Cerebellar nuclear complex (tissue), 1 donor: Measurements from ENCODE around the gene METTL8.
A peak's percentile ranks its signal among the peaks of the same experiment; 100 is the strongest.
"Not testable (repeated sequence)": the region's sequence is repeated elsewhere in the genome, so short reads cannot be mapped to it uniquely, and the experiment has no call there.

Experiments used
- DNase-seq, 2 experiments: peaks; one replicate each; lab custom pipeline; 2025; lab: John Stamatoyannopoulos, UW

METTL8 gene

DNA sequence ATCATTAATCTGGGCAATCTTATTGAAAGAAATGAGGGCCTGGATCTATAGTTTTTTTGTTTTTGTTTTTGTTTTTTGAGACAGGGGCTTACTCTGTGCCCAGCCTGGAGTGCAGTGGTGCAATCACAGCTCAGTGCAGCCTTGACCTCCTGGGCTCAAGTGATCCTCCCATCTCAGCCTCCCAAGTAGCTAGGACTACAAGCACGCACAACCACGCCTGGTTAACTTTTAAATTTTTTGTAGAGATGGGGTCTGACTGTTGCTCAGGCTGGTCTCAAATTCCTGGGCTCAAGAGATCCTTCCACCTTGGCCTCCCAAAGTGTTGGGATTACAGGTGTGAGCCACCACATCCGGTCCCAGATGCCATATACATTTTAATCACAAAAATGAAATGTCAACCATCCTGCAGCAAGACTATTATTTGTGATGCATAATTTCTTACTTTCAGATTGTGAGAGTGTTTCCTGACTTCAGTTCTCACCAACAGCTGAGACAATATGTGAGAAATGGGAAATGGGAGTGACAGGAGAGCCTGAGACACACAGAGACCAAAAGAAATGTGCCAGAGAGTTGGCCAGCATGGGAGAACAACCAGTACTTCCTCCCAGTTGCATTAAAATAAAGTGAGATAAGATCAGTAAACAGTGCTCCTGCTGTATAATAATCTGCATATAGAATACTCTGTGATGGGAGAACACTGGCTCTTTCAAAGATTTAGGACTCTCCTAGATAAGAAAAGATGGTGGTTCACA is 87.6 kb downstream of the METTL8 start:
- DNase-seq = no peak

DNA sequence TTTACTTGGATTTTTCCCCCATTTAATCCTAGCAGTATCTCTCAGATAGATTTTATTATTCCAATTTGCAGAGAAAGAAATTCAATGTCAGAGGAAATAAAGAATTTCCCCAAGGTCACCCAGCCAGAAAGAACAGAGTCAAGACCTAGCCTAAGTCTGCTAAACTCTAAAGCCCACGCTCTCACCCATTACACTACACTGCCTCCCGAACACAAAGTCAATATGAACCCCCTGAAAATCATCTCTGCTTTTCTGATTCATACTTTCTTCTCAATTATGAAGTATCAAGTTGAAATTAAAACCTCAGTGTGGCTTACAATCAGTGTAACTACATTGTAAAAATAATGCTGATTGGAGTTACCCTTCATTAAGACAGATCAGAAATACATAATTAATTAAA is 89.6 kb downstream of the METTL8 start:
- DNase-seq = no peak

DNA sequence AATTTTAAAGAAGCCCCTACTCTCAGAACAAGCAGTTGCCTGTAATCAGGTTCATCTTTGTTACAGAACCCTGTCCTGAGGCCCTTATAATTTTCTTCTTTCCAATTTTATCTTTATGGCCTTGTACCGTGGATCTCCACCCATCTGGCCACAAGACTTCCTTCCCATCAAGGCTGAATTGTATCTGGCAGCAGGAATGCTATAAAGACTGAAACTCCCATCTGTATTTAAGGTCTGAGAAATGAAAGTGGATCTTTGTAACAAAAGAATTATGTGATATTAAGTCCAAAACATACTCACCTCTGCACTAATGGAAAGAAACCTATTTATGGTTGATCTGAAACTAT is 91.8 kb downstream of the METTL8 start:
- no peak for DNase-seq

DNA sequence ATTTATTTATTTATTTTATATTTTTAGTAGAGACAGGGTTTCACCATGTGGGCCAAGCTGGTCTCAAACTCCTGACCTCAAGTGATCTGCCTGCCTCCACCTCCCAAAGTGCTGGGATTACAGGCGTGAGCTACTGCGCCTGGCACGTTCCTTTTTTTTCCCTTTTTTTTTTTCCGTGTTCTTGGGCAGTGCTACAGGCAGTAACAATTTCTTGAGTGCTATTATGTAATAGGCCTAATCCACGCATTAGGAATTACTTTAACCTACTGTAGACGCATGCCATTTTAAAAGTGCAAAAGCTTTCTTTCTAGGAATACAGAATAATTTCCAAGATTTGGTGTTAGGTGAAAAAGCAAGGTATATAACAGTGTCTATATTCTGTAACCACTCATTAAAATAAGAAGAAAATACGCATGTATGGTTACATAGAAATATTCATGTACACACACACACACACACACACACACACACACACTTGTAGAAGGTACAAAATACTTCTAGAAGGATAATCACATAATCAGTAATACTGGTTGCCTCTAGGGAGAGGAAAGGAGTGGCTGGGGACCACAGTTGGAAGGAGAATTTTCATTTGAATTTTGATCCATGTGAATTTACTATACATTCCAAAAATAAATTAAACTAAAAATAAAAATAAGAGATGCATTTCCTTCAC is 92.3 kb downstream of the METTL8 start:
- DNase-seq = no peak

DNA sequence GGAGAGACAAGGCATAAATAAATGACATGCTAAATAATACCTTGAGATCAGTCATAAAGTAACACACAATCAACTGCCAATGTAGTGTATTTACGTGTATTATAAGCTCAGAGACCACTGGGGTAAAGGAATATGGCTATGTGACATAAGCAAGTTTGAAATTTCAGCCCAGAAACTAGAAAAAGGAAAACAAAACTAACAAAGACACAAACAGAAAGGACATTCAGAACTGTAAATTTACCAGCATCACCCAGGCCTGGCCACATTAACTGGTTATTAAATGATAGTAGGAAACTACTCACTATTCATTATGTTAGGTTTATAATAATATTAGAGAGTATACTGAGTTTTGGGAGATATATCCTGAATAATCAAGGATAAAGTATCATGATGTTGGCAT is 98.8 kb downstream of the METTL8 start:
- DNase-seq = no peak

DNA sequence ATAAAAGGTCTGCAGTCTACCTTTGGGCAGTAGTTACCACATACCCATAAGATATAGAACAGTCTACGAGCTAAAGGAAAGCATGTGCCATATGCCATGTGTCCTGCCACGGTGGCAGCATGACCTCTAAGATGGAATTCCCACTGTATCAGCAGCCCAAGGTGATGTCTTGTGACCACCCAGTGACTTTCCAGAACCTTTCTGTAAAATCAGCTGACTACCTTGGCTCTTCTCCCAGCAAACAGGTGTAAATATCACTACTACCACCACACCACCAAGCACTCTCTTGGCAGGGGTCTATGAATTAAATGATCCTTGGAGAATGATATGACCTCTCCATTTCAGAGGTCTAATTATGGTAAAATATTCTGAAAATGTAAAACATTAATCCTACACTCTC is 99.6 kb downstream of the METTL8 start:
- DNase-seq = no peak

DNA sequence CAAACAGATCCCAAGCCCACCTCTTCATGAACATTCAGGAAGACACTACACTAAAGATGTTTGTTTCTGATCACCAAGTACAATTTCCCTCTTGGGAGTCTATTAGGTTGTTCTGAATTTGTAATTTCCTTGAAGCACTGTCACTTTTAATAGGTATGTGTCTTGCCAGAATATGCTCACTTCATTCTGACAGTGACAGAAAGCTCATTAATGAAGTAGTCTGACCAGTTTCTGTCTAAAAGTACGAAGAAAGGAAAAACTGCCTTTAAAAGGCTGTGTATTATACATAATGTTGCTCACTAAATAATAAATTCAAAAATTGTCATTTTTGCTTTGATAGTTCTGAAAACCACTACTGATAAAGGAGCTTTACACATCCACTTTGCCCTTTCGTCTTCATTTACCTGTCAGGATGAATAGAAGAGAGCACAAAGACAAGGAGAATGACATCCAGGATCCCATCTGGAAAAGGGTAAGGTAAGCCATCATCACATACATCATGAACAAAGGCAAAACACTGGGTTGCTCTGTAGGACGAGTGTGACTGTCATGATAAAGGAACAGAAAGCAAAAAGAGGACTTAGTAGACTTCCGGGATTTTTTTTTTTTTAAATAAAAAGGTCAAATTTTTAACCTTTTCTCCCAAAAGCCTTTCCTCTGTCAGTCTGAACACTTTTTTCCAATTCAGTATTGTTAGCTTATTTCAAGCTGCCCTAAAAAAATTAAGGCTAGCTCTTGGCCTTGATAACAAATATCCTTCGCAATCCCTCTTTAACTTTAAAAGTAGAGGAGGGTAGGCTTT is 103.4 kb downstream of the METTL8 start:
- DNase-seq = no peak

DNA sequence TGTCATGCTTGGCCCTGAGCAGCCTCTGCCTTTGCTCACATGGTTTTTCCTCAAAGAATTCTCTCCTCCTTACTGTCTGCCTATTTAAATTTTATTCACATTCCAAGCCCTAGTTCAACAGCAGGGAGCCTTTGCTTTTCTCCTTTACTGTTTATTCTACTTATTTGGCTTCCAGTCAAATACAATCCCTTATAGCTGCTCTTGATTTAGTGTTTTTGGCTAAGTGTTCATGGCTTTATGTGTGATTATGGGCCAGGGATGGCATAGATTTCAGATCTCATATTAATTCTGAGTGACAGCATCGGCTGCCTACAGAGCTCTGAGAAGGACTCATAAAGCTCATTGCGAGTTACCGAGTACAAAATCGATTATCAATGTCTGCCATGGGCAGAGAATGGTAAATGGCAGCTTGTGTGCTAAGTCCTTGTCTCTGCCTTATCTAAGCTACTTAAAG is 106.7 kb downstream of the METTL8 start:
- no peak for DNase-seq

DNA sequence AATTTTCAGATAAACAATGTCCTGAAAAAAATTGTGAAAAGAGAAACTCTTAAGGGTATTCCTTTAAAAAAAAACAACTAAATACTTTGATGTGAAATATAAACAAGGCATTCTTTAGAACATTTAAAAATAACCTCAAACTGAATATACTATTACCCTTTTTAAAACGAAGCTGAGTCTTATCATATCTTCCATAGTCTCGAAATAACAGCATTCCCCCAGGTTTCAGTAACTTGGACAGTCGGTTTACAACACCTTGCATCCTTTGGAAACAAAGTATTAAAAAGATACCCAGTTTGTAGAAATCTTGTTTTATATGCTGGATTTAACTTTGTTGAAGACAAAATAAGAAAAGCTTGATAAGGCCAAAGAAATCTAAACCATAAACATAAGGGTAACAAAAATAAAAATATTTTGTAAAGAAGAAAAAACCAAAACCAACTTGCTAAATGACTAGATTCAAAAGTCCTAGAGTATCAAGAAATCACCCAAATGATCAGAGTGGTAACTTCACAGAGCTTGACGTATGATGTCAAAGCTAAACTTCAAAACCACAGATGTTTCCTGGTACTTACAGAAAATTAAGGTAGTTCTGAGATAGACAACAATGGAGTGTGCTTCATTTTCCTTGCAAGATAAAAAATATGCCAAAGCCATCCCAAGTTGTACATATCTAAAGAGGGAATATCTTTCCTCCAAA is 107.8 kb downstream of the METTL8 start:
- DNase-seq = no peak

DNA sequence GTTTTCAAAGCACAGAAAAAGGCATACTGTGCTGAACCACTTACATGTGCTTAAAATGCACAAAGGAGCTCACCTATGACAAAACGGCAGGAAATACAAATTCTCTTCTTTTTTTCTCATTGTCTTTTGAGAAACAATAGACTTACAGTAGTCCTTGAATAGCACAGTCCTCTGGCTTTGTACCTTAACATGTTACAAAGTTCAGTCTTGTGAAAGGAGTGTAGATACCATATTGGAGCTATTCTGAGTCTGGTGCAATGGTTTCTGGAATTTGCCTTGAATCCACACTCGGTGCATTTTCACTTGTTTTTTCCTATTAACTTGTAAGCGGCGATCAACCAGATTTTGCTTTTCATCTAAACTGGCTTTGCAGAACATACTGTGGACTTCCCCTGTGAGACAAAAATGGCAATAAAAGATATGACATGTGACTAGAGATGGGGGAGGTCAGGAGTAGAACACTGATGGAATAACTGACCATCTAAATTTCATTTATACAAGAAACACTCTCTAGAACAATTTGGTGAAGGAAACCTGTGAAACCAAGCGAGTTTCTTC is 109.7 kb downstream of the METTL8 start:
- no peak for DNase-seq

DNA sequence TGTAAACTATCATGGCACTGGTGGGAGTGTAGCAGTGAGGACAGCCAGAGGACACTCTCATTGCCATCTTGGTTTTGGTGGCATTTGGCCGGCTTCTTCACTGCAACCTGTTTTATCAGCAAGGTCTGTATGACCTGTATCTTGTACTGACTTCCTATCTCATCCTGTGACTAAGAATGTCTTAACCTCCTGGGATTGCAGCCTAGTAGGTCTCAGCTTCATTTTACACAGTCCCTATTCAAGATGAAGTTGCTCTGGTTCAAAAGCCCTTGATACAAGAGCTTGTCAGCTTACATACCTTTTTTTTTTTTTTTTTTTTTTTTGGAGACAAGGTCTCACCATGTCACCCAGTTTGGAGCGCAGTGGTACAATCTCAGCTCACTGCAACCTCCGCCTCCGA is 110.9 kb downstream of the METTL8 start:
- DNase-seq = no peak

DNA sequence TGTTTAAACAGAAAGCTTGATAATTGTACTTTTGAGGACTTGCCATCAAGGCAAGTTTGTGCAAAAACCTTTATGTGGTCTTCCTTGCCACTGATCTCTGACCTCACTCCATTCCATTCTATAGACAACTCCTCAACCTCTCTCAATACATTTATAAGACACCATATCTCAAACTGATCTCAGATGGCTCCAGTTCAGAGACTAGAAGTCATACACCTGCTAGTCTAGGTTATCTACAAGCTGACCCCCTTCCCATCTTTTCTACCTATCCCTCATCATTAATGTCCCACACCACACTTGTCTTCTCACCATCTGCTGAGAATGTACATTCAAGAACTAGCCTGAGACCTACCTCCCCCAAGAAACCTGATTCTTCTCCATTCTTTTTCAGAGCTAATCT is 113.1 kb downstream of the METTL8 start:
- DNase-seq = no peak

DNA sequence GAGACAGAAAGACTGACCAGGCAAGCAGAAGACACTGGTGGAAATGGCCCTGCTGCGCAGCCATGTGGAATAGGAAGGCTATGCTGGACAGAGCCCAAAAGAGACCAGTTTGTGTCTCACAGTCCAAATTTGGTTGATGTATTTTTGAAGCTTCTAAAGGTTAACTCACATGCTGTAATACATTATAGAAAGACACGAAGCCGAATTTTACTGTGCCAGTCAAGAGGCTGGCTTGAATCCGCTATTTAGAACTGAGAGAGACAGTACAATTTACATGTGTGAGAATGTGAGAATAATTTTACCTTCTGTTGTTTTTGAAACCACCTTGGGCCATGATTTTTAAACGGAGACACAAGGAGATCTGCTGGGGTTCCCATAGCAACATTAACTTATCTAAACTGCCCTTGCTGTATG is 113.6 kb downstream of the METTL8 start:
- DNase-seq = peak; percentile 60 to 87

DNA sequence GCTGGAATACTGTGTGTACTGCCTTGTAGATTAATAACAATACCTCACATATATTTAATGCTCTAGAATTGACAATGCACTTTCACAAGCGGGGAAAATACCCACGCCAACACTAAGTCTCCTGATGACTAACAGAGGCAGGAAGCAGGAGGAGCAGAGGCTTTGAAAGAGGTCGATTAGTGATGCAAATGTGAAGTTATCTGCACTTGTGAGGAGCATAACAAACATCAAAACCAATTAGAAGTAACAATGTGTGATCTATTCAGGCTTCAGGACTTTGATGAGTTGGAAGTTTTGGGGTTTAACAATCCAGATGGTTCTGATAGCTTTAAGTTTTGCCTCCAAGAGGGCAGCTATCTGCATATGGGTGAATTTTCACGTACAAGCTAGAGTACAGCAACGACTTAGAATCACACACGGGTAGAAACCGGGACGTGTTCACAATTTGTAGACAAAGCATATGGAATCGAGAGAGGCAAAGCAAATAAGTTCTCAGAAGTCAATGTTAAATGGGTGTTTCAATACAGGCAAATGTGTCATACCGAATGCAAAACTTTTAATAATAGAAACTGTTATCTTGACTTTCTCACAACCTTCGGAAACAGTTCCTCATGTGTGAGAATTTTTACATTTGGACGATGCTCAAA is 114.5 kb downstream of the METTL8 start:
- DNase-seq = no peak

DNA sequence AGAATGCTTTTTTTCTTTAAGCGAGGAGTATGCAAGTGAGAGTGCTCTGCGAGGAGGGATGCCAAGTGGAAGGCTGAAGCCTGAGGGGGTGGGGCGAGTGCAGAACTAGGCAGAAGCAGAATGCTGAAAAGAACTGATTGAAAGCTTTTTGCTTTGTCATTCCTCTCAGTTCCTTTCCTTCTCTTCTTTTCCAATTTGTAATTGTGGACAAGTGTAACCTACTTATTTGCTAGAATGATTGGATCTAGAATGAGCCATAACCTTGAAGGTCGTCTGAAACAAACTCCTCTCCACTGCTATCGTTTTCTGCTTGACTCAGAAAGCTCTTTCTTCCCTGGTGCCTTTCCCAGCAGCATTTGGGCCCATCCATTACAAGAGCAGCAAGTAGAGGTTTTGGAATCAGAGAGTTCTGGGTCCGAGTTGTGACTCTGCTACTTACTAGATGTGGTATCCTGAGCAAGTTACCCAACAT is 115.3 kb downstream of the METTL8 start:
- DNase-seq = peak; percentile 32 to 39

DNA sequence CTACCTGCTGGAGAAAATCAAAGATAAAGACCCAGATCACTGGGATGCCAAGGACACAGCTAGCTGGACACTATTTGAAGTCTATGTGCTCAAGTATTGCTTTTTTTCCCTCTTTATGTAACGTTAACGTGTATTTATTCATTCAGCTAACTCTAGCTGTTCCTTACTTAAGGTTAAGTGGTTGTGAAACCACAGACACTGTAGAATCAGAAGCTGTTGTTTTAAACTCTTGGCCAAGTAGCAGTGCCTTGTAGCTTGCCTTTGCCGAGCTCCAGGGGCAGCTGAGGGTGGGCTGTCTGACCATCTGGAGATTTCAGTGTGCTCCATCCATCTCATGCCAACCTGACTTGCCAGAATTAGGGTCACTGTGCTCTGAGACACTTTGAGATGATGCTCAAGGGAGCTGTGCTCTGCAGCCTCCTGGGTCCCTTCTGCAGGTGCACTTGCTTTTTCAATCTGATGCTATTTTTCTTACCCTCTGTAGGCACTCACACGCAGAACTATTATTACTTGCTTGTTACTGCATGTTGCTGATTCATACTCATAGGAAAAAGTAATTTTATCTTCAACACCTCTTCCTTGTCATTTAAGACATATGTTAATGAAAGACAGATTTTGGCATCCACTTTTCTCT is 116.2 kb downstream of the METTL8 start:
- DNase-seq = peak in 1 of 2 experiments; percentile 33

DNA sequence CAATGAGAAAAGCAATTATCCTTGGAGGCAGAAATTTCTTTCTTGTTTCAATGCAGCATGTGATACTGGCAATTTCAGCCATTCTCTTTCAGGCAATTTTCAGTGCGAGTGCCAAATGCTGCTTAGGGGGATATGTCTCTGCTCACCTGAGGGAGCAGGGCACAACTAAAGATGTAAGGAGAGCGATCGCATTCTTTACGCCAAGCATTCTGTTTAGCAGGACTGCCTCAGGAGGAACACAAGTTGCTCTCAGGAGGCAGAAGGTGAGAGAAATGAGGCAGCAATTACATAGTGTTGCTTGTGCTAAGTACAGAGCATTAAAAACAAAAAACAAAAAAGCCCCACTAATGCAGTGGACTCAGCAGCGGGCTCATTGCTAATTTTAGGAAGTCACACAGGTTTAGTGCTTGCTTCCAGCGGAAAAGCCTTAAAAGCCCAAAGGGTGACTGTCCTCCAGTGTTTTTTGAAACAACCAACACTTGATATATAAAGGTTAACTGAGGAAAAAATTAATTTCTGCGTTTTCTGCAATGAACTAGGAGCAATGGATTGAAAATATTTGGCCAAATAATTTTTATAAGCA is 116.9 kb downstream of the METTL8 start:
- DNase-seq = peak in 1 of 2 experiments; percentile 34

DNA sequence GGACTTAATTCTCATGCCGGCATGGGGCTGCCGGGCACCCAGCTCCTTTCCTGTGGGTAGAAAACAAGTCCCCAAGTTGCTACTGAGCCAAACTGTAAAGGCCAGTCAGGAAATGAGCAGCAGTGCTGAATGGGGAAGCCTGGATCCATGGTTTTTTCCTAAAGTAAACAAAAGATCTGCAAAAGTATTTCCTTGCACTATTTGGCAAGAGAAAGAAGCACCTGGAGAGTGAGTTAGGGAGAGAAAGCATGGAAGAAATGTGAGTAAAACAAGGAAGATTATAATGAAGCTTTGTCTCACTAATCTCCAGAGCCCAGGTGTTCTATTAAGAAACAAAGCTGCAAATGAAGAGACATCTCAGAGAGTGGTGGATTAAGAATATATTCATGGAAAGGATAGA is 117.6 kb downstream of the METTL8 start:
- DNase-seq = peak in 1 of 2 experiments; percentile 34

DNA sequence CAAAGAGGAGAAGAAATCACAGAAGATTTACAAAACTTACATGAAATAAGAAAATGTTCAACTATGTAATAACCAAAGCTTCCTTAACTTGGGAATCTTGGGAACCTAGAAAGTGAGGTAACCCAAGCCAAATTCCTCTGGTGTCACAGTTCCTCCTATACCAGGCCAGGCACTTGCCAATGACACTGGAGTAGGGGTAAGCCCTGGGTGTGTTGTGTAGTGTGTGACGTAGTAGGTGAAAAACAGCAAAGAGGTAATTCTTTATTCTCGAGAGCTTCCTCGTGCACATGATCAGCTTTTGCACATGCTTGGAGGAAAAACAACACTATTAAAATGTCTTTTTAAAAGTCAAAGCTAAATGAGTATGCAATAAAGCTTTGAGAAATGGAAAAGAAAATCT is 118.0 kb downstream of the METTL8 start:
- DNase-seq = no peak

DNA sequence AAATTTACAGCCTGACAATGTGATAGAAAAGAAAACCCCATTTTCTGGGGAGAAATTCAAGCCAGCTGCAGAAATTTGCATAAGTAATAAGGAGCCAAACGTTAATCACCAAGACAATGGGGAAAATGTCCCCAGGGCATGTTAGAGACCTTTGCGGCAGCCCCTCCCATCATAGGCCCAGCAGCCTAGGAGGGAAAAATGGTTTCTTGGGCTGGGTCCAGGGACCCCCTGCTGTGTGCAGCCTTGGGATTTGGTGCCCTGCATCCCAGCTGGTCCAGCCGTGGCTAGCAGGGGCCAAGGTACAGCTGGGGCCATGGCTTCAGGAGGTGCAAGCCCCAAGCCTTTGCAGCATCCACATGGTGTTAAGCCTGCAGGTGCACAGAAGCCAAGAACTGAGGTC is 121.6 kb downstream of the METTL8 start:
- not testable (repeated sequence) for DNase-seq
